Fibroblast of lung (primary cell): ENCODE measurements around the gene CD7.

Source experiments
- EZH2 ChIP-seq: IDR thresholded peaks from 2 replicates; pipeline ENCODE4 v1.5.1; 2012; ENCODE audit warnings: low read length, control low read depth, mild to moderate bottlenecking; ENCODE audit errors: missing control alignments
- TF ChIP-seq, protein P1 (sequence below), 2 donors: IDR thresholded peaks in 1 of 2; conservative IDR thresholded peaks in 1 of 2; 1 replicate in 1 of 2; 2 replicates in 1 of 2; pipeline ENCODE4 v1.5.1; 2011 to 2012; ENCODE audit warnings: low read length in 2 of 2, control low read depth in 1 of 2, inconsistent platforms in 1 of 2, low read depth in 1 of 2, mild to moderate bottlenecking in 1 of 2

DNA sequence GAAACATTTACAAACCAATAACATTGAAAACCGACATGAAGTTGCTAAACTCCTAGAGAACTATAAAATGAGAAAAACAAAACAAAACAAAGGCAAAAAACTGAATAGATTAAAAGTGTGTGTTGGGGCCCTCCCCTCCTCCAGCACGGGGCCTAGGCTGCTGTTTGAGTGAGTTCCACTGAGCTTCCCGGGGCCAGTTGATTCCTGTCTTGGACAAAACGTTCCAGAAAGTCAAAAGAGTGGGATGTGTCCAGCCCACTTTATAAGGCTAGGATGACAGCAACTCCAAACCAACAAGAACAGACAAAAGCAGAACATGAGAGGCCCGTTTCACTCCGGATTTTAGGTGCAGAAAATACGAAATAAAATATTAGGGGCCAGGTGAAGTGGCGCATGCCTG lies 32.3 kb downstream of the CD7 start:
- TF ChIP-seq, protein P1, sequence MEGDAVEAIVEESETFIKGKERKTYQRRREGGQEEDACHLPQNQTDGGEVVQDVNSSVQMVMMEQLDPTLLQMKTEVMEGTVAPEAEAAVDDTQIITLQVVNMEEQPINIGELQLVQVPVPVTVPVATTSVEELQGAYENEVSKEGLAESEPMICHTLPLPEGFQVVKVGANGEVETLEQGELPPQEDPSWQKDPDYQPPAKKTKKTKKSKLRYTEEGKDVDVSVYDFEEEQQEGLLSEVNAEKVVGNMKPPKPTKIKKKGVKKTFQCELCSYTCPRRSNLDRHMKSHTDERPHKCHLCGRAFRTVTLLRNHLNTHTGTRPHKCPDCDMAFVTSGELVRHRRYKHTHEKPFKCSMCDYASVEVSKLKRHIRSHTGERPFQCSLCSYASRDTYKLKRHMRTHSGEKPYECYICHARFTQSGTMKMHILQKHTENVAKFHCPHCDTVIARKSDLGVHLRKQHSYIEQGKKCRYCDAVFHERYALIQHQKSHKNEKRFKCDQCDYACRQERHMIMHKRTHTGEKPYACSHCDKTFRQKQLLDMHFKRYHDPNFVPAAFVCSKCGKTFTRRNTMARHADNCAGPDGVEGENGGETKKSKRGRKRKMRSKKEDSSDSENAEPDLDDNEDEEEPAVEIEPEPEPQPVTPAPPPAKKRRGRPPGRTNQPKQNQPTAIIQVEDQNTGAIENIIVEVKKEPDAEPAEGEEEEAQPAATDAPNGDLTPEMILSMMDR (conservative IDR thresholded peaks at IDR 0.05 in 1 of 2, IDR thresholded peaks at IDR 0.05 in 1 of 2; ENCODE audit: low read depth in 1 of 2, low read length in 2 of 2) = no peak
- no peak for TF ChIP-seq EZH2
